Testis (tissue), 3 donors: Measurements from ENCODE around the gene STBD1. TPM values are rescaled to one million over a fixed set of nuclear protein-coding genes. Genes with fewer than 3 reads are reported as not detected.
"Not testable (repeated sequence)": the region's sequence is repeated elsewhere in the genome, so short reads cannot be mapped to it uniquely, and the experiment has no call there.

Experiments
- DNase-seq: peaks from one replicate; pipeline ENCODE4 v3.0.0-alpha.2; 2019
- H3K27ac ChIP-seq, 2 donors: fragments of 200-600 bp; sonication (generic); one replicate each; pipeline ENCODE4 v1.5.1; 2019
- H3K27me3 ChIP-seq: fragments of 200-600 bp; sonication (generic); one replicate; pipeline ENCODE4 v1.5.1; 2019
- H3K36me3 ChIP-seq: fragments of 200-600 bp; sonication (generic); one replicate; pipeline ENCODE4 v1.5.1; 2017; ENCODE audit warnings: low read depth; ENCODE audit errors: missing control alignments
- H3K4me1 ChIP-seq: fragments of 200-600 bp; sonication (generic); one replicate; pipeline ENCODE4 v1.5.1; 2019
- H3K4me3 ChIP-seq, 2 donors: fragments of 200-600 bp; sonication (generic); one replicate each; pipeline ENCODE4 v1.5.1; 2017 to 2019
- H3K9me3 ChIP-seq: fragments of 200-600 bp; sonication (generic); one replicate; pipeline ENCODE4 v1.5.1; 2017
- POLR2A ChIP-seq: fragments of 450-650 bp; IDR thresholded peaks from one replicate; pipeline ENCODE4 v1.6.1; 2017; ENCODE audit warnings: antibody characterized with exemption, mild to moderate bottlenecking, moderate library complexity
- WGBS, 2 donors: methylation state at CpG; one replicate each; pipeline ENCODE4 v1.1.5; 2018; 5-methylcytosine and 5-hydroxymethylcytosine counted together
- intact Hi-C: fragments of 100-400 bp; cut with DNase I; formaldehyde crosslinking; loops from one replicate; pipeline ENCODE4 v1.15.1; 2023; ENCODE audit warnings: low total_unique reads
- polyA plus RNA-seq: library from polyadenylated mRNA; stranded (reverse); fragments of 350-450 nt; fragmentation: Illumina TruSeq; extraction: RNeasy Lipid Tissue Mini Kit (QIAGEN cat#74804); gene quantifications from one replicate; pipeline ENCODE4 v1.2.3, GENCODE V29; 2014; ENCODE audit warnings: low read depth, low replicate concordance; ENCODE audit not compliant: insufficient read depth
- small RNA-seq, 2 donors: library from RNA; depleted of rRNA; stranded (forward); fragments of <200 nt; gene quantifications; one replicate each; pipeline ENCODE3, GENCODE V24; 2016
- total RNA-seq, 2 donors: library from RNA; depleted of rRNA; stranded (reverse); fragments of >200 nt; gene quantifications; one replicate each; pipeline ENCODE4 v1.2.3, GENCODE V29; 2016
- TF ChIP-seq, protein P1 (sequence below), 3 experiments: fragments of 450-650 bp in 2 of 3; fragments of 200-600 bp in 1 of 3; sonication (generic) in 1 of 3; IDR thresholded peaks; one replicate each; pipeline ENCODE4 v1.5.1; 2016 to 2019; ENCODE audit warnings: antibody characterized with exemption in 3 of 3, mild to moderate bottlenecking in 2 of 3, moderate library complexity in 1 of 3

The STBD1 gene
- total and polyA plus RNA-seq, 3 donors from 2014 or later, result 2.5 to 5.3 (median 4.6) TPM

DNA sequence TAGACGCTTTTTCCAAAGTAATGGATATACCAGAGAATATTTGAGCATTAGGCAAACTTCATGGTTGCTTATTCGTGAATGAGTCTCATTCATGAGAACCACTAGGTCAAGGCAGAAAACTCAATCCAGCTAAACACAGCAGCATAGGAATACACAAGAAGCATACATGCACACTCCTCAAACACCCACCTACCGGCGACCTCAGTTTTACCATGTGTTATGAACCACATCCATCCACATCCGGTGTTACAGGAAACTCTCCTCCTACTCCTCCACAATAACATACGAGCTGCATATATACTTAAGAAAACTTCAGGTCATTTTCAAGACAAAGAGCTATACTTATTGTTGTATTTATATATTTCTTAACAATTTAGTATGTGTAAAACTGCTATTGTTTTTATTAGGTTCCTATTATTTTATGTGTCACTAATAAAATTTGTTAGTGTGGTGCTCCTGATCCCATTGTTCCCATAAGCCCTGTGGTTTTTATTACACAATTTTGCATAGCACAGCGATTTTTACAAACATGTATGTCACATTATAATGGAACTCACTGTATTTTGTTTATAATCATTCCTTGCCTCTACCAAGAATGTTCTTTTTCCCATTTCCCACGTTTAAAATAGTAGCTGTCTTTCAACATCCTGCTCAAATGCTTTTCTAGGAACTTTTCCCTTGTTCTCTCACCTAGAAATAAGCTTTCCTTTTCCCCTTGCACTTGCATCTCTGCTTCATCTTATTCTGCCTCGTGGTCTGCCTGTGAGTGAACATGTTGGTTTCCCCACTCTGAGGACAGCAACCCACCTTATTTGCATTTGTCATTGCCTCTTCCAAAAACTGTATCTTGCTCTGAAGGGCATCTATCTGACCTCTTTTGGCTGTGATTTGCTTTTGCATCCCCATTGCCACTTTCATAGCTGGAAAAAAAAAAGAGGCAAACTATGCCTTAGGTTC, 48.3 kb downstream of the STBD1 start:
- TF ChIP-seq, protein P1, sequence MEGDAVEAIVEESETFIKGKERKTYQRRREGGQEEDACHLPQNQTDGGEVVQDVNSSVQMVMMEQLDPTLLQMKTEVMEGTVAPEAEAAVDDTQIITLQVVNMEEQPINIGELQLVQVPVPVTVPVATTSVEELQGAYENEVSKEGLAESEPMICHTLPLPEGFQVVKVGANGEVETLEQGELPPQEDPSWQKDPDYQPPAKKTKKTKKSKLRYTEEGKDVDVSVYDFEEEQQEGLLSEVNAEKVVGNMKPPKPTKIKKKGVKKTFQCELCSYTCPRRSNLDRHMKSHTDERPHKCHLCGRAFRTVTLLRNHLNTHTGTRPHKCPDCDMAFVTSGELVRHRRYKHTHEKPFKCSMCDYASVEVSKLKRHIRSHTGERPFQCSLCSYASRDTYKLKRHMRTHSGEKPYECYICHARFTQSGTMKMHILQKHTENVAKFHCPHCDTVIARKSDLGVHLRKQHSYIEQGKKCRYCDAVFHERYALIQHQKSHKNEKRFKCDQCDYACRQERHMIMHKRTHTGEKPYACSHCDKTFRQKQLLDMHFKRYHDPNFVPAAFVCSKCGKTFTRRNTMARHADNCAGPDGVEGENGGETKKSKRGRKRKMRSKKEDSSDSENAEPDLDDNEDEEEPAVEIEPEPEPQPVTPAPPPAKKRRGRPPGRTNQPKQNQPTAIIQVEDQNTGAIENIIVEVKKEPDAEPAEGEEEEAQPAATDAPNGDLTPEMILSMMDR (IDR thresholded peaks at IDR 0.05), result no peak
- no peak for TF ChIP-seq POLR2A
- no peak overlapping the region for H3K4me3 ChIP-seq
- DNase-seq, result no peak
- H3K4me1 ChIP-seq, result no peaks in the 10 kb centered on the region
- H3K36me3 ChIP-seq, result no peaks in the 10 kb centered on the region
- intact Hi-C loops, result no loop called here
- H3K27ac ChIP-seq, result no peak overlapping the region
- H3K27me3 ChIP-seq, result no peaks in the 10 kb centered on the region
- H3K9me3 ChIP-seq, result no peaks in the 10 kb centered on the region
- 78 to 80% methylated on average over 9 of the region's 9 CpGs for WGBS, 2 donors

- TF ChIP-seq, protein P1 (IDR thresholded peaks at IDR 0.05), result no peak
- TF ChIP-seq POLR2A, result no peak
Observed at GRCh38 chr4:76357981-76358380, 51.4 kb downstream of the STBD1 start.

GRCh38 chr4:76359881-76360466, 53.4 kb downstream of the STBD1 start:
- H3K36me3 ChIP-seq, H3K27ac ChIP-seq, DNase-seq, H3K27me3 ChIP-seq, intact Hi-C loops, H3K4me1 ChIP-seq, H3K9me3 ChIP-seq, H3K4me3 ChIP-seq: not testable (repeated sequence)

More at GRCh38 chr4:76357981-76358380, 51.4 kb downstream of the STBD1 start:
- no peak for DNase-seq
- 76 to 84% methylated on average over 2 of the region's 2 CpGs for WGBS, 2 donors
- Histone ChIP-seq H3K4me1 (no peaks in the 10 kb centered on the region), H3K9me3 (no peaks in the 10 kb centered on the region), H3K27ac (no peak overlapping the region), H3K27me3 (no peaks in the 10 kb centered on the region), H3K36me3 (no peaks in the 10 kb centered on the region), H3K4me3 (no peak overlapping the region)
- intact Hi-C loops, result no loop called here

Small RNAs within 50 kb of the gene (small RNA-seq; reads per million reads assigned to genes)
- gene RNU6-1000P, result 0 reads per million in 2 donors

Other genes with a start within 250 kb of the STBD1 start
- 10 to 100 TPM; 52.5 to 73.9 TPM for gene ART3, start 232.0 kb upstream of the STBD1 start, total RNA-seq
- gene ART3, start 232.0 kb upstream of the STBD1 start, polyA plus RNA-seq, result 166 TPM
- 10 to 100 TPM; 45.0 to 48.6 TPM for gene NUP54, start 158.3 kb upstream of the STBD1 start, total RNA-seq
- gene NUP54, start 158.3 kb upstream of the STBD1 start, polyA plus RNA-seq, result 39.0 TPM
- 100 to 1,000 TPM; 115 TPM for gene SCARB2, start 92.9 kb upstream of the STBD1 start, total RNA-seq
- gene SCARB2, start 92.9 kb upstream of the STBD1 start, polyA plus RNA-seq, result 79.0 TPM
- gene FAM47E, start 55.0 kb upstream of the STBD1 start, total RNA-seq, result 10 to 100 TPM; 11.0 to 15.4 TPM
- gene FAM47E, start 55.0 kb upstream of the STBD1 start, polyA plus RNA-seq, result 22.8 TPM
- 10 to 100 TPM; 20.0 to 51.9 TPM for gene CCDC158, start 114.4 kb downstream of the STBD1 start, total RNA-seq
- gene CCDC158, start 114.4 kb downstream of the STBD1 start, polyA plus RNA-seq, result 39.2 TPM
- gene SHROOM3, start 128.5 kb downstream of the STBD1 start, total RNA-seq, result 1 to 10 TPM; 6.4 to 7.2 TPM
- 3.9 TPM for gene SHROOM3, start 128.5 kb downstream of the STBD1 start, polyA plus RNA-seq